NCI-H2029 (cell line): ENCODE data around the gene SIN3B.
"Not testable (repeated sequence)": the region's sequence is repeated elsewhere in the genome, so short reads cannot be mapped to it uniquely, and the experiment has no call there.

ENCODE experiments used
- DNase-seq: peaks from one replicate; lab custom pipeline; 2025; lab: John Stamatoyannopoulos, UW

SIN3B gene, protein sequence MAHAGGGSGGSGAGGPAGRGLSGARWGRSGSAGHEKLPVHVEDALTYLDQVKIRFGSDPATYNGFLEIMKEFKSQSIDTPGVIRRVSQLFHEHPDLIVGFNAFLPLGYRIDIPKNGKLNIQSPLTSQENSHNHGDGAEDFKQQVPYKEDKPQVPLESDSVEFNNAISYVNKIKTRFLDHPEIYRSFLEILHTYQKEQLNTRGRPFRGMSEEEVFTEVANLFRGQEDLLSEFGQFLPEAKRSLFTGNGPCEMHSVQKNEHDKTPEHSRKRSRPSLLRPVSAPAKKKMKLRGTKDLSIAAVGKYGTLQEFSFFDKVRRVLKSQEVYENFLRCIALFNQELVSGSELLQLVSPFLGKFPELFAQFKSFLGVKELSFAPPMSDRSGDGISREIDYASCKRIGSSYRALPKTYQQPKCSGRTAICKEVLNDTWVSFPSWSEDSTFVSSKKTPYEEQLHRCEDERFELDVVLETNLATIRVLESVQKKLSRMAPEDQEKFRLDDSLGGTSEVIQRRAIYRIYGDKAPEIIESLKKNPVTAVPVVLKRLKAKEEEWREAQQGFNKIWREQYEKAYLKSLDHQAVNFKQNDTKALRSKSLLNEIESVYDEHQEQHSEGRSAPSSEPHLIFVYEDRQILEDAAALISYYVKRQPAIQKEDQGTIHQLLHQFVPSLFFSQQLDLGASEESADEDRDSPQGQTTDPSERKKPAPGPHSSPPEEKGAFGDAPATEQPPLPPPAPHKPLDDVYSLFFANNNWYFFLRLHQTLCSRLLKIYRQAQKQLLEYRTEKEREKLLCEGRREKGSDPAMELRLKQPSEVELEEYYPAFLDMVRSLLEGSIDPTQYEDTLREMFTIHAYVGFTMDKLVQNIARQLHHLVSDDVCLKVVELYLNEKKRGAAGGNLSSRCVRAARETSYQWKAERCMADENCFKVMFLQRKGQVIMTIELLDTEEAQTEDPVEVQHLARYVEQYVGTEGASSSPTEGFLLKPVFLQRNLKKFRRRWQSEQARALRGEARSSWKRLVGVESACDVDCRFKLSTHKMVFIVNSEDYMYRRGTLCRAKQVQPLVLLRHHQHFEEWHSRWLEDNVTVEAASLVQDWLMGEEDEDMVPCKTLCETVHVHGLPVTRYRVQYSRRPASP

DNA sequence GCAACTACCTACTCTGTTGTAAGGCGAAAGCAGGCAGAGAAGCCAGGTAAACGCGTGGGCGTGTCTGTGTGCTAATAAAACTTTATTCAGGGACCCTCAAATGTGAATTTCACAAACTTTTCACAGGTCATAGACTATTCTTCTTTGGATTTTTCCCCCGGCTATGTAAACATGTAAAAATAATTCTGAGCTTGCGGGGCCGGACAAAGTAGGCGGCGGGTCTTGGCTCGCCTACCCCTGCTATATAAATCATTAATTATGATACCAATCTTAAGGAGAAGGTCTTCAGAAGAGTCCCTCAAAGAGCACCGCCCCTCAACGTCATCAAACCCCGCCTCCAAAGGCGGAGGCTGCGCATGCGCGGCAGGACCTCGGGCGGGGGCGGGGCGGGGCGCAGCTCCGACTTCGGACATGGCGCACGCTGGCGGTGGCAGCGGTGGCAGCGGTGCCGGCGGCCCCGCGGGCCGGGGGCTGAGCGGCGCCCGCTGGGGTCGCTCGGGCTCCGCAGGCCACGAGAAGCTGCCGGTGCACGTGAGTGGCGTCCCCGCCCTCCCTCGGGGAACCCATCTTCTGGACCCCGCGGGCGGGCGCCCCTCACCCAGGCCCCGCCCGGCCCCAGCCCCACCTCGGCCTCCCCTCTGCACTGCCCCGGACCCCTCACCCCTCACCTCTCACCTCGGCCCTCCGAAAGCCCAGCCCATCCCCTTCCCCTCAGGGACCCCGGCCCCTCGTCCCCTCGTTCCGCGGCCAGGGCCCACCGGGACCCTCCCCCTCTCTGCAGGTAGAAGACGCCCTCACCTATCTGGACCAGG, at the start of gene SIN3B:
SIN3B (plus strand) TSS at position 389 of the 812 bp plus-strand sequence; CDS start at position 412, 23 bp downstream.
- peak; percentile 80 for DNase-seq

DNA sequence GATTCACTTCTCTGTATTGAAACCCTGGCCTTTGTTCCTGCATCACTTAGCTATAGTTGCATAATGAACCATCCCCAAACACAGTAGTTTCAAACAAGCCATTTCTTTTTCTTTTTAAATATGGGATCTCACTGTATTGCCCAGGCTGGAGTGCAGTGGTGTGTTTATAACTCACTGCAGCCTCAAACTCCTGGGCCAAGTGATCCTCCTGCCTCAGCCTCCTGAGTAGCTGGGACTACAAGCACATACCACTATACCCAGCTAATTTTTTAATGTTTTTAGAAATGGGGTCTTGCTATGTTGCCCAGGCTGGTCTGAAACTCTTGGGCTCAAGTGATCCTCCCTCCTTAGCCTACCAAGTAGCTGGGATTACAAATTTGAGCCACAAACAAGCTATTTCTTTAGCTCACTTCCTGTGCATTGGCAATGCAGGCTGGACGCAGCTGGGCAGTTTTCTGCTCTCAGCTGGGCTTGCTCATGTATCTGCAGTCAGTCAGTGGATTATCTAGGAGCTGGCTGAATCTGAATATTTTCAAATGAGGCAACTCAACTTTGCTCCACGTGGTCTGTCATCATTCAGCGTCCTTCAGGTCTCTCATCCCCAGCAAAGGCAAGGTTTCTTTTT, 49.5 kb upstream of the SIN3B start:
- DNase-seq, result no peak

- no peak for DNase-seq
Observed at GRCh38 chr19:16782719-16783118, 46.5 kb upstream of the SIN3B start.

DNA sequence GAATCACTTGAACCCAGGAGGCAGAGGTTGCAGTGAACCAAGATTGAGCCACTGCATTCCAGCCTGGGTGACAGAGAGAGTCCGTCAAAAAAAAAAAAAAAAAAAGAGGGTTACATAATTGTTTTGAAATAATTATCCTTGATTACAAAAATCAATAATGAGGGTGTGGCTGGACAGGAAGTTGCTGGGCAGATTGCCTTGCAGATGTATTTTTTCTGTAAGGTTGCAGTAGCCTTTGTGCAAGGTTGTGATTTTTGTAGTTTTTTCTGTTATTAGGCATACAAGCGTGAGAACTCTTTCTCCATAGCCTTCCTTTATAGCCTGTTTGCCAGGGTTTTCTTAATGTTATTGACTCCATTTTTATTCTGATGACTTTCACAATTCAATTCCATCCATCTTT, 40.7 kb upstream of the SIN3B start:
- no peak for DNase-seq

- no peak for DNase-seq
Observed at GRCh38 chr19:16789238-16789637, 40.0 kb upstream of the SIN3B start.

DNA sequence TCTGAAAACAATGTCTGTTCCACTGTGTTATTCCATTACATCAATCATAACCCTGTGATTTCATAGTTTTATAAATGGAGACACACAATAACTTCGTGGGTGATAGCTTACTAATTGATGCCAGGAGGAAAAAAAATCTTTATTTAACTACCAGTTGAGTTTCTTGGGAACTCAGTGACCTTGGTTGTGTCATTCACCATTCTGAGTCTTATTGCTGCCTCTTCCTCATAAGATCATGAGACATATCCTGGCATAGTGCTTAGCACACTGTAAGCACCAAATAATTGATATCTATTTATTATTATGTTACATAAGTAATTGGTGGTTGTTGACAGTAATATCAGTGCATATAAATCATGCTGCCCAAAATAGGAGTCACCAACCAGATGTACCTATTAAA, 39.1 kb upstream of the SIN3B start:
- no peak for DNase-seq

GRCh38 chr19:16791942-16792341, 37.3 kb upstream of the SIN3B start:
- DNase-seq, result no peak

DNA sequence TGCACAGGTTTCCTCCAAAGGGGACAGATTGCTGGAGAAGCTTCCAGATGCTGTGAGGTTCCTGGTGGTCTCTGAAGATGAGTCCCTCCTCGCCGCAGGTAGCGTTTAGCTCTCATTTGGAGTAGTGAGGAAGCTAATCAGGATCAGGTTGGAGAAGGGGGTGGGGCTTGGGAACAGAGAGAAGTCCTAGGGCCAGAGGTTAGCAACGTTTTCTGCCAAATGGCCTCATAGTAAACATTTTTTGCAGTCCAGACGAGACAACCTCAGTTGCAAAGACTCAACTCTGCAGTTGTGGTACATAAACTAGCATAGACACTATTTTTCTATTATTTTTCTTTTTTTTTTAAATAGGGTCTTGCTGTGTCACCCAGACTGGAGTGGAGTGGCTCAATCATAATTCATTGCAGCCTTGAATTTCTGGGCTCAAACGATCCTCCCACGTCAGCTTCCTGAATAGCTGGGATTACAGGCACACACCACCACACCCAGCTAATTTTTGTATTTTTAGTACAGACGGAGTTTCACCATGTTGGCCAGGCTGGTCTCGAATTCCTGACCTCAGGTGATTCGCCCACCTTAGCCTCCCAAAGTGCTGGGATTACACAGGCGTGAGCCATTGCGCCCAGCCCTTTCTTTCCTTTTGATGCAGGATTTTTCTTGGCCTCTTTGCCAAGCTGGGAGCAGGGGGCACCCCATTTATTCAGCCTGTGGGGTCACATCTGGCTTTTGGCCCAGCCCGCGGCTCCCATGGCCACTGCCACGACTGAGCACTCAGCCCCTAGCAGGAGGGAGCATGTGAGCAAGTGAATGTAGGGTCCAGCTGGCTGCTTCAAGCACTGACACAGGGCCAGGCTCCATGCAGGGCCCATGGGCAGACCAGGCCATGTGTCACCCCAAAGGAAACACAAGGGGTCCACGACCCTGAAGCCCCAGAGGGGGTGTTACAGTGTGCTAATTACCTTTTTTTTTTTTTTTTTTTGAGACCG, 34.4 kb upstream of the SIN3B start:
- no peak for DNase-seq

GRCh38 chr19:16795731-16796130, 33.5 kb upstream of the SIN3B start:
- no peak for DNase-seq

DNA sequence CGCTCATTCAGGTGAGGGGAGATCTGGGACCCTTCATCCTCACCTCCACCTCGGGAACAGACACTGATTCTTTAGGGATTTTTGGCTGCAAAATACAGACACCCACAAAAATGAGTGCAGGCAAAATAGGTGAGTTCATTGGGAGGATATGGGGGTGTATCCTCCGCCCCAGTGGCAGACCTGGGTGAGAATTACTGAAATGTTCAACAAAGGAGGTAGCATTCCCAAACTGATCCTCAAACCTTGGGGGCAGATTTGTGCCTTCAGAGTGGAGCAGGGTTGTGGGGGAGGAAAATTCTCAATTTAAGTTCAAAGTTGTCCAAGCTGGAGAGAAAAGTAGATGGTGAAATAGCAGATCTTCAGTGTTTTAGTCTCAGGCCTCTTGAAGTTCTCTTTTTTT, 31.3 kb upstream of the SIN3B start:
- DNase-seq, result no peak

DNA sequence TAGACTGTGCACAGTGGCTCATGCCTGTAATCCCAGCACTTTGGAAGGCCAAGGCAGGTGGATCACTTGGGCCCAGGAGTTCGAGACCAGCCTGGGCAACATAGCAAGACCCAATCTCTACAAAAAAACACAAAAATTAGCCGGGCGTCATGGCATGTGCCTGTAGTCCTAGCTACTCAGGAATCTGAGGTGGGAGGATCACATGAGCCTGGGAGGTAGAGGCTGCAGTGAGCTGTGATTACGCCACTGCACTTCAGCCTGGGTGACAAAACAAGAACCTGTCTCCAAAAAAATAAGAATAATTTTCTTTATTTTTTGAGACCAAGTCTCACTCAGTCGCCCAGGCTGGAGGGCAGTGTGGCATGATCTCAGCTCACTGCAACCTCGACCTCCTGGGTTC, 30.9 kb upstream of the SIN3B start:
- DNase-seq, result not testable (repeated sequence)

DNA sequence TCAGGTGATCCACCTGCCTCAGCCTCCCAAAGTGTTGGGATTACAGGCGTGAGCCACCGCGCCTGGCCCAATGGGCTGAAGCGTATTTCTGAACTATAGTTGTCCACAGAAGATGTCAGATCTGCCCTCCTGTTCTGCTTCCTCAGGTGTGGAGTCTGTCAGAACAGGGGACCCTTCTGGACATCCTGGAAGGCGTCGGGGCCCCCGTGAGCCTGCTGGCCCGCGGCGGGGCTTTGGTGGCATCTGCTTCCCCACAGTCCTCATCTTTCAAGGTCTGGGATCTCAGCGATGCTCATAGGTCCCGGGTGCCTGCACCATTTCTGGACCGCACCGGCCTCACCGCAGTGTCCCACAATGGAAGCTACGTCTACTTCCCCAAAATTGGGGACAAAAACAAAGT, 29.5 kb upstream of the SIN3B start:
- no peak for DNase-seq

GRCh38 chr19:16801600-16802013, 27.6 kb upstream of the SIN3B start:
- DNase-seq, result no peak

DNA sequence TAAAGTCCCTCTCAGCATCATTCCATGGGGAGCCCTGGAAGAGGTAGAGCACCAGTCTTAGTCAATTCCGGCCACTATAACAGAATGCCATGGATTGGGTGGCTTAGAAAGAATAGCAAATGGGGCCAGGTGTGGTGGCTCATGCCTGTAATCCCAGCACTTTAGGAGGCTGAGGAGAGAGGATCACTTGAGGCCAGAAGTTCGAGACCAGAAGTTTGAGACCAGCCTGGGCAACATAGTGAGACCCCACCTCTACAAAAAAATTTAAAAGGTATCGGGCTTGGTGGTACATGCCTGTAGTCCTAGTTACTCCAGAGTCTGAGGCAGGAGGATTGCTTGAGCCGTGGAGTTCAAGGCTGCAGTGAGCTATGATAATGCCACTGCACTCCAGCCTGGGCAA, 25.0 kb upstream of the SIN3B start:
- no peak for DNase-seq

- DNase-seq, result no peak
Observed at GRCh38 chr19:16807549-16808284, 21.5 kb upstream of the SIN3B start.

- DNase-seq, result peak; percentile 66
Observed at GRCh38 chr19:16814526-16815100, 14.6 kb upstream of the SIN3B start.

DNA sequence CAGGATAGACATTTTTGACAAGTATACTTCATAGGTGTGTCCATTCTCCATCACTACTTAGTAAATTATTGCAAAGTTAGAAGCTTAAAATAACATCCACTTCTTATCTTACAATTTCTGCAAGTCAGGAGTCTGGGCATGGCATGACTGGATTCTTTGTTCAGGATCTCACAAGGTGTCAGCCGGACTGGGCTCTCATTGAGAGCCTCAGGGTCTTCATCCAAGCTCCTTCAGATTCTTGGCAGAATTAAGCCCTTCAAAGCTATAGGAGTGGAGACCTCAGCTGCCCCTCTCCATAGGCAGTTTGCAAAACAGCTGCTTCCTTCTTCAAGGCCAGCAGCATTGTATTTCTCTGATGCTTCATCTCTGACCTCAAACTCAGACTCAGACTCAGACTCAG, 9.1 kb upstream of the SIN3B start:
- DNase-seq, result no peak

DNA sequence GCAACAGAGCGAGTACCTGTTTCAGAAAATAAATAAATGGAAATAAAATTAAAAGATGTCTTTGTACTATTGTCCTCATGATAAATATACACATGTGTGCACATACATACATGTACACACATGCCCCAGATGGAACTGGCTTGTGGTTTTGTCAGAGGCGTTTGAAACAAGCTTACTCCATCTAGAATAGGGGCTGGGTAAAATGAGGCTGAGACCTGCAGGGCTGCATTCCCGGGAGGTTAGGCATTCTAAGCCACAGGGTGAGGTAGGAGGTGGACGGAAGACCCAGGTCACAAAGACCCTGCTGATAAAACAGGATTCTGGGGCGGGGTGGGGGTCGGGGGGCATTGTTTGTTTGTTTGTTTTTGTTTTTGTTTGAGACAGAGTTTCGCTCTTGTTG, 8.1 kb upstream of the SIN3B start:
- no peak for DNase-seq

- no peak for DNase-seq
Observed at GRCh38 chr19:16822648-16823047, 6.5 kb upstream of the SIN3B start.
